Skin of body (tissue), 3 donors: ENCODE data around the gene PTGES3L. TPM values are rescaled to one million over a fixed set of nuclear protein-coding genes. Genes with fewer than 3 reads are reported as not detected.
"Not testable (repeated sequence)": the region's sequence is repeated elsewhere in the genome, so short reads cannot be mapped to it uniquely, and the experiment has no call there.

ENCODE experiments used
- DNase-seq: peaks from one replicate; lab custom pipeline; 2025; lab: John Stamatoyannopoulos, UW
- small RNA-seq: library from RNA; depleted of rRNA; stranded (forward); fragments of <200 nt; gene quantifications from one replicate; pipeline ENCODE3, GENCODE V24; 2014; ENCODE audit warnings: low replicate concordance
- total RNA-seq: library from RNA; depleted of rRNA; stranded (reverse); fragments of >200 nt; gene quantifications from one replicate; pipeline ENCODE4 v1.2.3, GENCODE V29; 2014

Gene PTGES3L
- total RNA-seq, 1 donor from 2014 or later, result 4.8 TPM

GRCh38 chr17:42920106-42920900, 59.6 kb downstream of the PTGES3L start:
- no peak for DNase-seq

DNA sequence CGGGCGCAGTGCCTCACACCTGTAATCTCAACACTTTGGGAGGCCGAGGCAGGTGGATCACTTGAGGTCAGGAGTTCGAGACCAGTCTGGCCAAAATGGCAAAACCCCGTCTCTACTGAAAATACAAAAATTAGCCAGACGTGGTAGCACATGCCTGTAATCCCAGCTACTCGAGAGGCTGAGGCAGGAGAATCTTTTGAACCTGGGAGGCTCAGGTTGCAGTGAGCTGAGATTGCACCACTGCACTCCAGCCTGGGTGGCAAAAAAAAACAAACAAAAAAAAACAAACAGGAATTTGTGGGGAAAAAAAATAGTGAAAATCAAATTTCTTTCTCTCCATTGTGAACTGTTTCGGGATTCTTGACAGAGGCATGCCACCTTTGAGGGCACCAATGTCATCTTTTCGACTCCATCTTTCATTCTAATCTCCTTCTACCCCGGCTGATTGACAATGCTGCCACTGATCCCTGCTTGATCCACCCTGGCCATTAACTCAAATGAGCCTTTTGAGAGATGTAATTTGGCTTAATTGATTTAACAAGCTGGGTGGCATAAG, 60.3 kb downstream of the PTGES3L start:
- DNase-seq, result not testable (repeated sequence)

DNA sequence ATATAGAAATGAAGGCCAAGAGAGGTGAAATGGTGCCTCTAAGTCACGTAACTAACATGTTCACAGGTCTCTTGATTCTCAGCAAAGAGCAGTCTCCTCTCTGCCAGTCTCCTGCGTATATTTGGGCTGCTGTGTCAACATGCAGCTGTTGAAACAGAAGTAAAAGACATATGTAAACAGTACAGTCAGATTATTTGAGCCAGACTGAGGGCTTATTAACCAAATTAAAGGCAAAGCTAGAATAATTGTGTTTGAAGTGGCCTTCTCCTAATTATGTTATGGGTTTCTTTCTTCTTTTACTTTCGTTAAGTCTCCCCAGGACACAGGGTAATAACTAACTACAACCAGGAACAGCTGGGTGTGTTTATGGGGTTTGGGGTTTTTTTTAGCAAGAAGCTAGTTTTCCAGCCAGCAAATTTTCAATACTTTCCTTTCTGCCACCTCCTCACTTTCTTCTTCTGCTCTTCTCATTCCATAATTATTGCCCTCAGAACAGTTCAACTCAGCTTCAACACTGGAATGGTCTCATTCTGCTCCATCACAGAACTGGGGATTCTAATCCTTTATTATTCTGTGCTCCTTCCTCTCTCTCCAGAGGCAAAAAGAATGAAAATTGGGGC, 60.9 kb downstream of the PTGES3L start:
- no peak for DNase-seq

Small RNA genes lying within 50 kb of the gene (small RNA-seq; reads per million reads assigned to genes)
- gene AARSD1, result not detected
- not detected for gene RF00561

Other genes with a start within 250 kb of the PTGES3L start
- gene EZH1, start 235.0 kb downstream of the PTGES3L start, total RNA-seq, result 29.8 TPM
- 16.4 TPM for gene RAMP2, start 218.9 kb downstream of the PTGES3L start, total RNA-seq
- gene VPS25, start 206.6 kb downstream of the PTGES3L start, total RNA-seq, result 33.3 TPM
- 0.59 TPM for gene WNK4, start 199.5 kb downstream of the PTGES3L start, total RNA-seq
- gene COA3, start 181.4 kb downstream of the PTGES3L start, total RNA-seq, result 41.6 TPM
- 0.20 TPM for gene CNTD1, start 181.2 kb downstream of the PTGES3L start, total RNA-seq
- 68.6 TPM for gene BECN1, start 155.8 kb downstream of the PTGES3L start, total RNA-seq
- 33.9 TPM for gene PSME3, start 146.7 kb downstream of the PTGES3L start, total RNA-seq
- 0.79 TPM for gene AOC2, start 135.5 kb downstream of the PTGES3L start, total RNA-seq
- gene AOC3, start 128.9 kb downstream of the PTGES3L start, total RNA-seq, result 38.1 TPM
- not detected for gene G6PC1, start 79.3 kb downstream of the PTGES3L start, total RNA-seq
- 27.5 TPM for gene AARSD1, start 15.6 kb downstream of the PTGES3L start, total RNA-seq
- gene RUNDC1, start 485 bp upstream of the PTGES3L start, total RNA-seq, result 7.1 TPM
- gene RPL27, start 18.3 kb upstream of the PTGES3L start, total RNA-seq, result 1,283 TPM
- 7.2 TPM for gene IFI35, start 26.7 kb upstream of the PTGES3L start, total RNA-seq
- 43.9 TPM for gene VAT1, start 42.3 kb upstream of the PTGES3L start, total RNA-seq
- 0.79 TPM for gene RND2, start 45.2 kb upstream of the PTGES3L start, total RNA-seq
- gene BRCA1, start 145.3 kb upstream of the PTGES3L start, total RNA-seq, result 21.5 TPM
- gene NBR1, start 191.1 kb upstream of the PTGES3L start, total RNA-seq, result 80.4 TPM
- gene TMEM106A, start 231.8 kb upstream of the PTGES3L start, total RNA-seq, result 5.0 TPM
- gene CCDC200, start 248.5 kb upstream of the PTGES3L start, total RNA-seq, result not detected